GM21737 (cell line): Measurements from ENCODE around the gene TANC1.
"Not testable (repeated sequence)": the region's sequence is repeated elsewhere in the genome, so short reads cannot be mapped to it uniquely, and the experiment has no call there.

ENCODE experiments used
- ATAC-seq: cut with Tn5 transposase; IDR thresholded peaks from one replicate; pipeline ENCODE4 v1.9.1; 2021; ENCODE audit warnings: mild to moderate bottlenecking, moderate library complexity; ENCODE audit not compliant: unreplicated experiment

Gene TANC1

GRCh38 chr2:159134979-159135378 is 166.5 kb downstream of the TANC1 start:
- ATAC-seq, result no peak

- no peak for ATAC-seq
These were observed 168.0 kb downstream of the TANC1 start for GRCh38 chr2:159136391-159136790.

DNA sequence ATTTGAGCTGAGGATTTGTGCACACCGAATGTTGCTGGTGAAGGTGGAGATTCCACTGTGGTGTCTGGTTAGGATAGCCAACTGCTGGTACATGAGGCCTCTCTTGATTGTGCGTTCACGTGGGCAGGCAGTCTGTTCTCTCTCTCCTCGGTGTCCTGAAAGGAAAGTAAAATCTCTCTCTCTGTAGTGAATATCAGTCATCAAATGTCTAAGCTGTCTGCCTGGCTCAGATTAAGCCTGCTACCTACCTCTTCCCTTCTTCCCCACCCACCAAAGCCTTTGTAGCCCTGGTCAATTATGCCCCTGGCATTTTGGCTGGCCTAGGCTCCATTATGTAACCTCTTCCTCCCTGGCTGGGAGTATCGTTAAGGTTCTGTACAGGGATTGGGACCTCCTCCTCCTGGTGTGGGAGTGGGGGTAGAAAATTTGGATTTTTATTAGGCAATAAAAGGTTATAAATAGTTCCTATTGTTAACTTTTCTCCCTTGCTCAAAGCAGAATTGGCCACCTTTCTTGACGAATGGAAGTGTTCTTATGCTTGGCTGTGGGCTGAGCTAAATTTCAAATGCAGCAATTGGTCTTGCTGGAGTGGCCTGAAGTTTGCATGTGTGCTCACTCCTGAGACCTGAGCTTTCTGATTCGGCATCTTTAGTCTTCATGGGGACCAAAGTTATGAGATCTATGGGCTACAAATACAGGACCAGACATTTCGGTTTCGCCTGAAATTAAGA is 169.2 kb downstream of the TANC1 start:
- ATAC-seq, result no peak

DNA sequence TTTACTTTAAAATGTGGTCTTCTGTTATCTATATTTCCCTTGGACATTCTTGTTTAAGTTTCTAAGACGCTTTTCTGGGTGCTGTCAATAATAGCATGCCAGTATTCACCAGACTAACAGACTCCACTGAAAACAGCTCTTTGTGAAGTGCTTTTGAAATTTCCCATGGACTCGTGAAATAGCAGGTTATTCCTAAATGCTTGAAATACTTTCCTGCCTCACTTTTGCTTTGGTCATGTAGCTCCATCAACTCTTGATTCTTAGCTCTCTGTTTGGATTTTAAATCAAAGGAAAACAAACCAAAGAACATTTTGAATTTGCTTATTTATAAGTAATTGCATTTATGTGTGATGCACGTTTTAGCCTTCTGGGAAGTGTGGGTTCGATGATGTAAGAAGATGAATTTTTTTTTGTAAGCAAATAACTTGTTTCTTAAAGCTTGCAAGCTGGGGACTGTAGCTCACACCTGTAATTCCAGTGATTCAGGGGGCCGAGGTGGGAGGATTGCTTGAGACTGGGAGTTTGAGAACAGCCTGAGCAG is 170.3 kb downstream of the TANC1 start:
- no peak for ATAC-seq

DNA sequence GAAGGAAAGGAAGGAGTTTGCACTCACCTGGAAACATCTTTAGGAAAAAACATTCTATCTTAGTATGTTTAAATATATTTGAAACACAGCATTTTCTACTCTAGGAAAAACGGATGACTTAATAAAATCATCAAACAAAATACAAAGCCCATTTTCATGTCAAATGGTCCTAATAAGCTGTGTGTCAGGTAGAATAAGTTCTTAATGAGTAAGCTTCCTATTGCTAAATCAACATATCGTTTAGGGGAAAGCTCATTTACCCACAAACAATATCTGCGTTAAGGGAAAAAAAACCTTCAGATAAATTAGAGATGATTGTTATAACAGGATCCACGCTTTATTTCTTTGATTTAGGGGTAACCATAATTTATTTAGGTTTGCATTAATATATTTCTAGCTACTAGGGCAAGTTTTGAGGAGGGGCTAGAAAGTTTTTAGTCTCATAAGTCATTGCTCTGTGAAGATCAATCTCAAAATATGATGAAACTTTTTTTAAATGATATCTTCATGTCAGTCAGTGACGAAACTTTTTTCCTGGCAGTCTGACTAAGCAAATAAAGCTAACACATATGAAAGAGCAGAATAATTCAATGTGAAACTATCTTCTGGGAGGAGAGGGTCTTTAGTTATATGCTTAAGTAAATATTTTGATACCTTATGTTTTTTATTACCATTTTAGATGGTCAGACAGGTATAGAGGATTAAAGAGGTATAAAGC is 170.9 kb downstream of the TANC1 start:
- ATAC-seq, result no peak

- no peak for ATAC-seq
These were observed 171.8 kb downstream of the TANC1 start for GRCh38 chr2:159140070-159140769.

DNA sequence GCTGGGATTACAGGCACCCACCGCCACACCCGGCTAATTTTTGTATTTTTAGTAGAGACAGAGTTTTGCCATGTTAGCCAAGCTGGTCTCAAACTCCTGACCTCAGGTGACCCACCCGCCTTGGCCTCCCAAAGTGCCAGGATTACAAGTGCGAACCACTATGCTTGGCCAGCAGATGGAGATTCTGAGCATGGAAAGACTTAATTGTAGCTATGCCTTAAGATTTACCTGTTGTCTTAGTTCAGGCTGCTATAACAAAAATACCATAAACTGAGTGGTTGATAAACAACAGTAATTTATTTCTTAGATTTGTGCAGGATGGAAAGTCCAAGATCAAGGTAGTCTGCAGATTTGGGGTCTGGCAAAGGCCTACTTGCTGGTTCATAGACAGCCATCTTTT is 172.4 kb downstream of the TANC1 start:
- ATAC-seq, result not testable (repeated sequence)

DNA sequence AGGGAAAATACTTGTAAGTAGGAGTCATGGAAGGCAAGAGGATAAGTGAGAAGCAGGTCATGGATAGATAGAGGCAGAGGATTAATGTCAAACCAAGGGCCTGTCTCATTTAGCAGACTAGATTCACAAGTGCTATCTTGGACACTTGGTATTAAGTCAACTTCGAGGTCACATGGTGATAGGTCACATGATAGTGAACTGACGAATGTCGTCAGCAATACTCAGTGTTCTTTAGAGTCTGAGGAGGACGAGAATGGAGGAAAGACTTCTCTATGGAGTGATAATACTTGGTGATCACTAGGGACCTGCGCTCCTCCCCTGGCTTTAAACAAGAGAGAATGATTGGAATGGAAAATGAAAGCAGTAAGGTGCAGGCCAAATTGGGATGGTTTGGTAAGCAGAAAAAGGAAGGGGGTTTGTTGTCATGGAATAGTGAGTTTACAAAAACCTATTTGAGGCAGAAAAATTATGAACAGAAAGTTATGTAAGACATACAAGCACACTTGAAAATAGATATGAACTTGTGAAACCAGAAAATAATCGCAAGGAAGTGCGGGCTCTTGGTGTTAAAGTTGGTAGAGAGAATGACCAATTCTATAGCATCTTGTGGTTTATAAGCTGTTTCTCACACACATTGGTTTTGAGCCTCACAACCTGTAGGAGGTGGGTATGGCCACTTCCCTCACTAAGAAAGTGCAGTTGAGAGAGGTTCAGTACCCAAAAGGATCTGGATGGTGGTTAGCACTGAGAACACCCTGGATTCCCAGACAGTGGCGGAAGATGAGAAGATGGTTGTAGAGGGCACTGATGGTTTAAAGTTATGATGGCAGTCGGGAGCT is 176.6 kb downstream of the TANC1 start:
- peak; percentile 72 for ATAC-seq

GRCh38 chr2:159145745-159146354 is 177.4 kb downstream of the TANC1 start:
- ATAC-seq, result no peak

- ATAC-seq, result no peak
These were observed 178.7 kb downstream of the TANC1 start for GRCh38 chr2:159146996-159147666.

- ATAC-seq, result no peak
These were observed 179.2 kb downstream of the TANC1 start for GRCh38 chr2:159147690-159148089.

DNA sequence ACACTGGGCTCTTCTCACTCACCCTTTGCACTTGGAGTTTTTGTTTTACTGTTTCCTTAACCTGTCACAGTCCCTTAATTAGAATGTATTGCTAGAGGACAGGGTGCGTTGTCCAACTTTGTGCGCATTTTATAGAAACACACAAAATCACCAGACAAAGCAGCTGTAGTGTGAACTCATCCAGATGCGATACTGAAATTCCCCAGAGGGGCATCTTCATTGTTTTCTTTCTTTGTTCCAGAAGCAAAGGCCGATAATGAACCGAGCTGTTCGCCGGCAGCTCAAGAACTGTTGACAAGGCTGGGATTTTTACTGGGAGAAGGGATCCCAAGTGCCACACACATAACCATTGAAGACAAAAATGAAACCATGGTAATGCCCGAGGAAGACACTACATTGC is 180.5 kb downstream of the TANC1 start:
- ATAC-seq, result no peak

GRCh38 chr2:159149747-159150146 is 181.3 kb downstream of the TANC1 start:
- ATAC-seq, result no peak

DNA sequence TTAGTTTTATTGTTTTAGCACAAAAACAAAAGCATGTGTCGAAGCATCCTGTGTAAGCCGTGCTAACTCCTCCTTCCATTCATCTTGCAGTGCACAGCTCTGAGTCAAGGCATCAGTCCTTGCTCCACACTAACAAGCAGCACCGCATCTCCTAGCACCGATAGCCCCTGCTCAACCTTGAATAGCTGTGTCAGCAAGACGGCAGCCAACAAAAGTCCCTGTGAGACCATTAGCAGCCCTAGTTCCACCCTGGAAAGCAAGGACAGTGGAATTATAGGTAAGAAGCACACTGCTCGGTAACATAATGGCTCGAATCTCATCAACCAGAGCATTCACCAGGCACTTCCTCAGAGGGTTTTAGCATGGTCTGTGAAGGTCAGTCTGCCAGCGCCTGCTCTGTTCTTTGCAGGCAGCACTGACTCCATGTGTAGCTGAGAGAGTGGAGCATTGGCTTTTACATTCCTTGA is 181.9 kb downstream of the TANC1 start:
- ATAC-seq, result no peak

DNA sequence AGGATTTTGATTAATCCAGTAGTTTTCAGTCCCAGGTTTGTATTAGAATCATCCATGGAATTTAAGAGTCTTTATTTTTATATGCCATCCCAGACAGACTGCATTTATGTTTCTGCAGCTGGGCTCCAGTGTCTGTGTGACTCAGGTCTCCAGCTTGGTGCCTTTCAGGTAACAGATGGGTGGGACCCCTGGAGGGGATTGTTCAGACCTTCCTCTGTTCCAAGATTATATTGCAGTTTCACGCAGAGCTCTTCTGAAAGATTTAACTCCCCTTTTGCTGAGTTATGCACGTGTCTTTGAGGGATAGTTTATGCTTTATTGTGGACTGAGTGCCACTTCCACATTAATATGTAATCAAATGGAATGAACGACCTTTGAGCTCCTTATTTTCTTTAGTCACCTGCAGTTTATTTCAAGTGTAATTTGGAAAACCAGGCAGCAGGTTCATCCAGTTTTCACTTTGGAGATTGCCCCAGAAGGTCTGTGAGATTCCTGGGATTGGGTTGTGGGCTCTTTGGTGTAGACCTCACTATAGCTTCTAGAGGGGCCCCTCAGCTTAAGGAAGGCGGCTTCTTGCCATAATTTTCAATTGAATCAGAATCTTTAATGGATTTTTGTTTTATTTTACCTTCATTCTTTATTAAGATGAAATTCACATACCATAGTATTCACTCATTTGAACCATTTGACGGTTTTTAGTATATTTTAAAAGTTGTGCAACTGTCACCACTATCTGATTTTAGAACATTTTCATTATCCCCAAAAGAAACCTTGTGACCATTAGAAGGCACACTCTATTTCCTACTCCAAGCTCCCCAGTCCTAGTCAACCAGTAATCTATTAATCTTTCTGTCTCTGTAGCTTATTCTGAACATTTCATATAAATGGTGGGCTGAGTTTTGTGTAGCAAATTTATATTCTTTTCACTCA is 183.0 kb downstream of the TANC1 start:
- no peak for ATAC-seq

GRCh38 chr2:159152128-159152778 is 183.8 kb downstream of the TANC1 start:
- ATAC-seq, result no peak

- no peak for ATAC-seq
These were observed 184.6 kb downstream of the TANC1 start for GRCh38 chr2:159153063-159153462.

DNA sequence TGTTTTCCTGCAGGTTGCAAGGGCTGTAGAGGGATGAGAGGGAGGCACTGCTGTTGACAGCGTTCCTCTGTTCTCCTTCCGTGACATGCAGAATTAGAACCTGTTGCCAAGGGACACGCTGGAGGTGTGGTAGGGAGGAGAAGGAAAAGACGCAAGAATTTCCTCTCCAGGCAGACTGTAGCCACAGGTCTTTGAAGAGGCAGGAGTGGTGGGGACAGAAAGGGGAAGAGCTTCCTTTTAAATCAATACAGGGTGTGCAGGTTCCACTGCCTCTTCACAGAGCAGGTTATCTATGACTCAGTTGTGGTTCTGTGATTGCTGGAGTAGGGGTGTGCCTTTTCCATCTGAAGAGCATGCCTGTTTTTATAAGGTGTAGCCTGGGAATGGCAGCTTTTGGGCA is 185.0 kb downstream of the TANC1 start:
- no peak for ATAC-seq
